Vagina (tissue), 2 donors: Measurements from ENCODE around the gene MDN1. TPM values are rescaled to one million over a fixed set of nuclear protein-coding genes. Genes with fewer than 3 reads are reported as not detected.
"Not testable (repeated sequence)": the region's sequence is repeated elsewhere in the genome, so short reads cannot be mapped to it uniquely, and the experiment has no call there.

Experiments
- DNase-seq, 2 donors: peaks; one replicate each; pipeline ENCODE4 v3.0.0-alpha.2; 2017; ENCODE audit errors: extremely low spot score in 2 of 2
- H3K27ac ChIP-seq: fragments of 200-600 bp; sonication (generic); one replicate; pipeline ENCODE4 v1.5.1; 2019
- H3K27me3 ChIP-seq: fragments of 200-600 bp; sonication (generic); one replicate; pipeline ENCODE4 v1.5.1; 2019
- H3K36me3 ChIP-seq, 2 donors: fragments of 200-600 bp; sonication (generic); one replicate each; pipeline ENCODE4 v1.5.1; 2017 to 2019
- H3K4me1 ChIP-seq: fragments of 200-600 bp; sonication (generic); one replicate; pipeline ENCODE4 v1.5.1; 2019
- H3K4me3 ChIP-seq, 2 donors: fragments of 200-600 bp; sonication (generic); 1 replicate in 1 of 2; 2 replicates in 1 of 2; pipeline ENCODE4 v1.5.1; 2016 to 2019
- H3K9me3 ChIP-seq: fragments of 200-600 bp; sonication (generic); one replicate; pipeline ENCODE4 v1.5.1; 2019
- CTCF ChIP-seq, 3 experiments: fragments of 450-650 bp in 2 of 3; fragments of 200-600 bp in 1 of 3; sonication (generic) in 1 of 3; IDR thresholded peaks; one replicate each; pipeline ENCODE4 v1.5.1; 2017 to 2019; ENCODE audit warnings: antibody characterized with exemption in 3 of 3, mild to moderate bottlenecking in 2 of 3, moderate library complexity in 2 of 3
- POLR2A ChIP-seq, 2 donors: fragments of 450-650 bp; IDR thresholded peaks; one replicate each; pipeline ENCODE4 v1.6.1; 2017; ENCODE audit warnings: antibody characterized with exemption in 2 of 2, mild to moderate bottlenecking in 2 of 2, moderate library complexity in 2 of 2
- POLR2AphosphoS5 ChIP-seq, 2 donors: sonication (generic); formaldehyde crosslinking; IDR thresholded peaks; one replicate each; pipeline ENCODE4 v1.9.0; 2017; ENCODE audit warnings: antibody characterized with exemption in 2 of 2, mild to moderate bottlenecking in 2 of 2, low read depth in 1 of 2; ENCODE audit not compliant: insufficient read depth in 1 of 2
- intact Hi-C: fragments of 100-400 bp; cut with DNase I; formaldehyde crosslinking; loops from one replicate; pipeline ENCODE4 v1.15.1; 2023
- total RNA-seq: library from RNA; depleted of rRNA; stranded (reverse); fragments of >200 nt; gene quantifications from one replicate; pipeline ENCODE4 v1.2.3, GENCODE V29; 2016

MDN1 gene
- total RNA-seq, 1 donor from 2014 or later, result 23.8 TPM

GRCh38 chr6:89859744-89860143, 40.1 kb upstream of the MDN1 start:
- intact Hi-C loops, result no loop called here
- Histone ChIP-seq H3K4me3 (no peak overlapping the region), H3K27me3 (no peaks in the 10 kb centered on the region), H3K36me3 (peaks cover 7 to 86% of the 10 kb centered on the region in 2 donors), H3K27ac (no peak overlapping the region), H3K4me1 (no peaks in the 10 kb centered on the region), H3K9me3 (no peaks in the 10 kb centered on the region)
- DNase-seq, result no peak
- TF ChIP-seq POLR2AphosphoS5 (IDR thresholded peaks at IDR 0.05; ENCODE audit: insufficient read depth in 1 of 2, low read depth in 1 of 2), result no peak
- TF ChIP-seq POLR2A (IDR thresholded peaks at IDR 0.05), result no peak
- TF ChIP-seq CTCF (IDR thresholded peaks at IDR 0.05), result no peak

- no peak for DNase-seq
- Histone ChIP-seq H3K4me3 (no peak overlapping the region), H3K36me3 (peaks cover 7 to 85% of the 10 kb centered on the region in 2 donors), H3K27ac (no peak overlapping the region), H3K4me1 (no peaks in the 10 kb centered on the region), H3K9me3 (no peaks in the 10 kb centered on the region), H3K27me3 (no peaks in the 10 kb centered on the region)
- TF ChIP-seq POLR2A (IDR thresholded peaks at IDR 0.05), result no peak
- no peak for TF ChIP-seq CTCF (IDR thresholded peaks at IDR 0.05)
- TF ChIP-seq POLR2AphosphoS5 (IDR thresholded peaks at IDR 0.05; ENCODE audit: insufficient read depth in 1 of 2, low read depth in 1 of 2), result no peak
- intact Hi-C loops, result no loop called here
These were observed 38.4 kb upstream of the MDN1 start for GRCh38 chr6:89858041-89858440.

- H3K9me3 ChIP-seq, result no peaks in the 10 kb centered on the region
- H3K4me3 ChIP-seq, result no peak overlapping the region
- no peaks in the 10 kb centered on the region for H3K27me3 ChIP-seq
- intact Hi-C loops, result no loop called here
- DNase-seq, result no peak
- TF ChIP-seq POLR2A (IDR thresholded peaks at IDR 0.05) (no peak), POLR2AphosphoS5 (IDR thresholded peaks at IDR 0.05; ENCODE audit: insufficient read depth in 1 of 2, low read depth in 1 of 2) (no peak), CTCF (IDR thresholded peaks at IDR 0.05) (no peak)
- no peaks in the 10 kb centered on the region for H3K4me1 ChIP-seq
- peaks cover 7 to 37% of the 10 kb centered on the region in 2 donors for H3K36me3 ChIP-seq
- no peak overlapping the region for H3K27ac ChIP-seq
These were observed 33.5 kb upstream of the MDN1 start for GRCh38 chr6:89853068-89853467.

- H3K27me3 ChIP-seq, DNase-seq, H3K36me3 ChIP-seq, intact Hi-C loops, H3K9me3 ChIP-seq, H3K4me3 ChIP-seq, H3K27ac ChIP-seq: not testable (repeated sequence)
- peaks cover 13% of the 10 kb centered on the region for H3K4me1 ChIP-seq
These were observed 27.9 kb upstream of the MDN1 start for GRCh38 chr6:89847513-89847912.

- Histone ChIP-seq H3K4me1 (peaks cover 14% of the 10 kb centered on the region), H3K4me3 (no peak overlapping the region), H3K27ac (no peak overlapping the region), H3K27me3 (no peaks in the 10 kb centered on the region), H3K9me3 (no peaks in the 10 kb centered on the region), H3K36me3 (peaks cover 0 to 8% of the 10 kb centered on the region in 2 donors)
- DNase-seq, result no peak
- TF ChIP-seq POLR2AphosphoS5 (IDR thresholded peaks at IDR 0.05; ENCODE audit: insufficient read depth in 1 of 2, low read depth in 1 of 2) (no peak), POLR2A (IDR thresholded peaks at IDR 0.05) (no peak), CTCF (IDR thresholded peaks at IDR 0.05) (no peak)
- intact Hi-C loops, result no loop called here
These were observed 23.5 kb upstream of the MDN1 start for GRCh38 chr6:89843070-89843469.

GRCh38 chr6:89842228-89842627, 22.6 kb upstream of the MDN1 start:
- H3K36me3 ChIP-seq, result peaks cover 0 to 7% of the 10 kb centered on the region in 2 donors
- peaks cover 14% of the 10 kb centered on the region for H3K4me1 ChIP-seq
- intact Hi-C loops, result no loop called here
- H3K27me3 ChIP-seq, result no peaks in the 10 kb centered on the region
- TF ChIP-seq POLR2A (IDR thresholded peaks at IDR 0.05) (no peak), POLR2AphosphoS5 (IDR thresholded peaks at IDR 0.05; ENCODE audit: insufficient read depth in 1 of 2, low read depth in 1 of 2) (no peak)
- H3K9me3 ChIP-seq, result no peaks in the 10 kb centered on the region
- H3K27ac ChIP-seq, result no peak overlapping the region
- no peak for DNase-seq
- no peak overlapping the region for H3K4me3 ChIP-seq
